Right cardiac atrium (tissue), 5 donors: Measurements from ENCODE around the gene PLA2G12B. TPM values are rescaled to one million over a fixed set of nuclear protein-coding genes. Genes with fewer than 3 reads are reported as not detected.
"Not testable (repeated sequence)": the region's sequence is repeated elsewhere in the genome, so short reads cannot be mapped to it uniquely, and the experiment has no call there.

Experiments used
- ATAC-seq, 2 donors: fragments of 200-7000 bp; cut with Tn5 transposase; one replicate each; pipeline versions ENCODE4 v1.8.0 to v1.9.1; 2020; ENCODE audit warnings: moderate library complexity in 2 of 2, mild to moderate bottlenecking in 1 of 2
- DNase-seq, 3 donors: peaks; one replicate each; pipeline ENCODE4 v3.0.0-alpha.2; 2020
- H3K27ac ChIP-seq: one replicate; pipeline ENCODE4 v1.5.1; 2013; ENCODE audit warnings: mild to moderate bottlenecking, low read length, control low read depth, moderate library complexity
- H3K27me3 ChIP-seq: one replicate; pipeline ENCODE4 v1.6.1; 2013; ENCODE audit not compliant: control insufficient read depth, insufficient read depth
- H3K4me1 ChIP-seq: one replicate; pipeline ENCODE4 v1.6.1; 2013; ENCODE audit warnings: low read length; ENCODE audit not compliant: control insufficient read depth, insufficient read depth
- H3K4me3 ChIP-seq: one replicate; pipeline ENCODE4 v1.5.1; 2013; ENCODE audit warnings: low read length, control low read depth
- H3K9me3 ChIP-seq: one replicate; pipeline ENCODE4 v1.6.1; 2013; ENCODE audit warnings: low read length; ENCODE audit not compliant: control insufficient read depth
- WGBS: extraction: QIAGEN DNeasy Blood & Tissue Kit; methylation state at CpG from one replicate; pipeline ENCODE4 v1.1.7; 2013; 5-methylcytosine and 5-hydroxymethylcytosine counted together
- intact Hi-C, 4 donors: fragments of 100-400 bp; cut with DNase I; formaldehyde crosslinking; loops; one replicate each; pipeline versions ENCODE4 v1.11.0 to v1.14.0; 2022 to 2023
- long read RNA-seq, 4 donors: library from polyadenylated mRNA; unstranded; transcript quantifications; one replicate each; pipeline ENCODE4 v2.0.0, GENCODE V29; 2020 to 2021
- polyA plus RNA-seq: library from polyadenylated mRNA; stranded (reverse); fragments of 200-250 nt; gene quantifications from one replicate; pipeline ENCODE4 v1.2.3, GENCODE V29; 2013
- total RNA-seq, 4 donors: library from RNA; stranded (reverse); fragmentation: NEBNext Ultra II Directional; extraction: Animal tissue kit (Norgen Biotek cat#: 25700); gene quantifications; one replicate each; pipeline ENCODE4 v1.2.1, GENCODE V29; 2021
- donor health status: healthy with polysubstance abuse.
- donor health status: DM: no; HTN: yes; CAD: no.
- donor health status: DM: no; HTN: no; CAD: no.
- donor health status: DM: no; HTN: yes; CAD: no; lungs with severe emphysema.
- donor health status: DM: yes; HTN: yes; CAD: no.

The PLA2G12B gene, protein sequence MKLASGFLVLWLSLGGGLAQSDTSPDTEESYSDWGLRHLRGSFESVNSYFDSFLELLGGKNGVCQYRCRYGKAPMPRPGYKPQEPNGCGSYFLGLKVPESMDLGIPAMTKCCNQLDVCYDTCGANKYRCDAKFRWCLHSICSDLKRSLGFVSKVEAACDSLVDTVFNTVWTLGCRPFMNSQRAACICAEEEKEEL
- total RNA-seq (1 to 10 TPM; 2.6 to 7.9 (median 6.3) TPM), polyA plus RNA-seq (16.6 TPM)
- long read RNA-seq, donor 1, partial matches to known transcripts = 0 of 7 reads
- long read RNA-seq, donor 1, other reads (novel, unspliced or antisense) = 4 of 7 reads
- long read RNA-seq, donor 2, partial matches to known transcripts = 0 of 3 reads
- long read RNA-seq, donor 2, other reads (novel, unspliced or antisense) = 3 of 3 reads
- long read RNA-seq, donor 3, partial matches to known transcripts = 0 of 6 reads
- long read RNA-seq, donor 3, other reads (novel, unspliced or antisense) = 6 of 6 reads
- long read RNA-seq, donor 4, partial matches to known transcripts = 0 of 2 reads
- long read RNA-seq, donor 4, other reads (novel, unspliced or antisense) = 2 of 2 reads

GRCh38 chr10:72954596-72955554 lies at the start of gene PLA2G12B:
TSS of gene PLA2G12B (minus strand) at chr10:72954806. CDS start at chr10:72954685, 121 bp downstream.
- Histone ChIP-seq H3K27ac (peak within 1 kb of the TSS; percentile 76), H3K27me3 (no peaks in the 10 kb centered on the region), H3K9me3 (no peaks in the 10 kb centered on the region), H3K4me3 (no peak within 1 kb of the TSS), H3K4me1 (no peaks in the 10 kb centered on the region)
- DNase-seq (no peak), ATAC-seq (peak; percentile 76 to 77)
- WGBS = 66% methylated on average over 12 of the region's 12 CpGs
- intact Hi-C loops = no loop called here

DNA sequence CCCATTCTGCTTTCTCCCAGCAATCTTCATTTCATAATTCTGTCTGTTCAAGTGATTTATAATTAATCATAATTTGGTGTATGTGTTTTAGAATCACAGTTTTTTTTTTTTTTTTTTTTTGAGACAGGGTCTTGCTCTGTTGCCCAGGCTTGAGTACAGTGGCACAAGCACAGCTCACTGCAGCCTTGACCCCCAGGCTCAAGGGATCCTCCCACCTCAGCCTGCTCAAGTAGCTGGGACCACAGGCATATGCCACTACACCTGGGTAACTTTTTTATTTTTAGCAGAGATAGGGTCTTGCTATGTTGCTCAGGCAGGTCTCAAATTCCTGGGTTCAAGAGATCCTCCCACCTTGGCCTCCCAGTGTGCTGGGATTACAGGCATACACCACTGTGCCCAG lies 49.2 kb upstream of the PLA2G12B start:
- Histone ChIP-seq H3K27ac (no peak overlapping the region), H3K4me3 (no peak overlapping the region), H3K4me1 (no peaks in the 10 kb centered on the region), H3K27me3 (no peaks in the 10 kb centered on the region), H3K9me3 (no peaks in the 10 kb centered on the region)
- DNase-seq (no peak), ATAC-seq (no peak)
- intact Hi-C loops = no loop called here

- H3K4me1 ChIP-seq = no peaks in the 10 kb centered on the region
- H3K27ac ChIP-seq = no peak overlapping the region
- no peaks in the 10 kb centered on the region for H3K9me3 ChIP-seq
- no peaks in the 10 kb centered on the region for H3K27me3 ChIP-seq
- intact Hi-C loops = no loop called here
- no peak overlapping the region for H3K4me3 ChIP-seq
- 96% methylated on average over 3 of the region's 3 CpGs for WGBS
- DNase-seq = no peak
- ATAC-seq = no peak
These were observed 46.4 kb upstream of the PLA2G12B start for GRCh38 chr10:73000973-73001372.

- Histone ChIP-seq H3K9me3 (no peaks in the 10 kb centered on the region), H3K4me1 (no peaks in the 10 kb centered on the region), H3K27ac (no peak overlapping the region), H3K4me3 (no peak overlapping the region), H3K27me3 (no peaks in the 10 kb centered on the region)
- DNase-seq (no peak), ATAC-seq (no peak)
- 96% methylated on average over 2 of the region's 2 CpGs for WGBS
- intact Hi-C loops = no loop called here
These were observed 42.5 kb upstream of the PLA2G12B start for GRCh38 chr10:72997099-72997498.

DNA sequence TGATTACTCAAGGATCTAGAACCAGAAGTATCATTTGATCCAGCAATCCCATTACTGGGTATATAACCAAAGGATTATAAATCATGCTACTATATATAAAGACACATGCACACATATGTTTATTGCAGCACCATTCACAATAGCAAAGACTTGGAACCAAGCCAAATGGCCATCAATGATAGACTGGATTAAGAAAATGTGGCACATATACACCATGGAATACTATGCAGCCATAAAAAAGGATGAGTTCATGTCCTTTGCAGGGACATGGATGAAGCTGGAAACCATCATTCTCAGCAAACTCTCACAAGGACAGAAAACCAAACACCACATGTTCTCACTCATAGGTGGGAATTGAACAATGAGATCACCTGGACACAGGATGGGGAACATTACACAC lies 40.9 kb upstream of the PLA2G12B start:
- not testable (repeated sequence) for DNase-seq

DNA sequence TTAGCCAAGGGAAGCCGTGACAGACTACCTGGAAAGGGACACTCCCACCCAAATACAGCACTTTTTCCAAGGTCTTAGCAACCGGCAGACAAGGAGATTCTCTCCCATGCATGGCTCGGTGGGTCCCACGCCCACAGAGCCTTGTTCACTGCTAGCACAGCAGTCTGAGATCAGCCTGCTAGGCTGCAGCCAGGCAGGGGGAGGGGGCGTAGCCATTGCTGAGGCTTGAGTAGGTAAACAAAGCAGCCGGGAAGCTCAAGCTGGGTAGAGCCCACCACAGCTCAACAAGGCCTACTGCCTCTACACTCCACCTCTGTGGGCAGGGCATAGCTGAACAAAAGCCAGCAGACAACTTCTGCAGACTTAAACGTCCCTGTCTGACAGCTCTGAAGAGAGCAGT lies 35.2 kb upstream of the PLA2G12B start:
- WGBS = 86% methylated on average over 7 of the region's 7 CpGs
- H3K4me1 ChIP-seq, intact Hi-C loops, H3K4me3 ChIP-seq, H3K27me3 ChIP-seq, H3K27ac ChIP-seq, H3K9me3 ChIP-seq, DNase-seq, ATAC-seq: not testable (repeated sequence)

More for the DNA sequence above, 40.9 kb upstream of the PLA2G12B start:
- H3K4me1 ChIP-seq, ATAC-seq, H3K4me3 ChIP-seq, H3K27ac ChIP-seq, intact Hi-C loops, H3K9me3 ChIP-seq, H3K27me3 ChIP-seq: not testable (repeated sequence)

DNA sequence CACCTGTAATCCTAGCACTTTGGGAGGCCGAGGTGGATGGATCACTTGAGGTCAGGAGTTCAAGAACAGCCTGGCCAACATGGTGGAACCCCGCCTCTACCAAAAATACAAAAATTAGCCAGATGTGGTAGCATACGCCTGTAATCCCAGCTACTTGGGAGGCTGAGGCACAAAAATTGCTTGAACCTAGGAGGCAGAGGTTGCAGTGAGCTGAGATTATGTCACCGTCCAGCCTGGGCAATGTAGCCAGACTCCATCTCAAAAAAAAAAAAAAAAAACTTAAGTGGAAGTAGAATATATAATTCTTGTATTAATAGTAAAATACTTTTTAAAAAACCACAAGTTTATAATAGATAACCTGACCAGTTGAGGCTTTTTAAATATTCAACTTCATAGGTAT lies 30.0 kb upstream of the PLA2G12B start:
- ATAC-seq, DNase-seq, H3K4me1 ChIP-seq, H3K9me3 ChIP-seq, intact Hi-C loops, H3K27ac ChIP-seq, H3K27me3 ChIP-seq, H3K4me3 ChIP-seq: not testable (repeated sequence)
- WGBS = 97% methylated on average over 4 of the region's 4 CpGs

- intact Hi-C loops = no loop called here
- Histone ChIP-seq H3K9me3 (no peaks in the 10 kb centered on the region), H3K4me1 (no peaks in the 10 kb centered on the region), H3K4me3 (no peak overlapping the region), H3K27me3 (no peaks in the 10 kb centered on the region), H3K27ac (no peak overlapping the region)
- DNase-seq (no peak), ATAC-seq (no peak)
- WGBS = 90% methylated on average over 2 of the region's 2 CpGs
These were observed 27.4 kb upstream of the PLA2G12B start for GRCh38 chr10:72981882-72982529.

DNA sequence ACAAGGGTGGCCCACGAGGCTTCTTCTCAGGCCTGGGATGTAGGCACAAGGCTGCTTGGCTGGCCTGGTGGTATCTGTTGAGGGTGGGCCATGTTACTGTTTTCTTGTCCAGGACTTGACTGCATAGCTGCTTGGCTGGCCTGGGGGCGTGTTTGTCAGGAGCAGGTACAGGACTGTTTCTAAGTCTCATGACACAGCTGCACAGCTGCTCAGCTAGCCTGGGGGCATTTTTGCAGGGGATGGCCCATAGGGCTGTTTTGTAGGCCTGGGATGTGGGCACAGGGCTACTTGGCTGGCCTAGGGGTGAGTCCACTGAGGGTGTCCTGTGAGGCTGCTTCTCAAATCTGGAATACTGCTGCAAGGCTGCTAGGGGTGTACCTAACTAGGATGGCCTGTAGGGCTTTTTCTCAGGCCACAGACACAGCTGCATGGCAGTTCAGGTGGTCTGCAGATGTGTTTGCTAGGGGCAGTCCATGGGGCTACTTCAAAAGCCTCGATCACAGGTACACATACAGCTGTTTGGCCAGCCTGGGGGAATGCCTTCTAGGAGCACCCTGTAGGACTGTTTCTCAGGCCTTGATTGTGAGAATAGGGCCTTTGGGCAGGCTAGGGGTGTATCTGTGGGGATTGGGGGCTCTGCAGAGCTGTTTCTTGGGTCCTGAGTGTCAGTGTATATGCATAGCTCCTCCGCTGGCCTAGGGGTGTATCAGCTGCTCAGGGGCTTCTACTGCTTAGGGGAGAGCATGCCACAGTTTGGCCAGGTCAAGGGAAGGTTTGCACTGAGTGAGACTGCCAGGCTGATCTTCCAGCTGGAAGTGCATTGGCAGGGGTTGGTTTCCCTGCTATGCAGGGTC lies 26.6 kb upstream of the PLA2G12B start:
- Histone ChIP-seq H3K27ac (no peak overlapping the region), H3K4me1 (no peaks in the 10 kb centered on the region), H3K4me3 (no peak overlapping the region), H3K27me3 (no peaks in the 10 kb centered on the region), H3K9me3 (no peaks in the 10 kb centered on the region)
- 80% methylated on average over 4 of the region's 4 CpGs for WGBS
- ATAC-seq (peak; percentile 11 to 16), DNase-seq (peak in 1 of 3 donors; percentile 28)
- intact Hi-C loops = no loop called here

- Histone ChIP-seq H3K27me3 (no peaks in the 10 kb centered on the region), H3K4me1 (no peaks in the 10 kb centered on the region), H3K27ac (no peak overlapping the region), H3K9me3 (no peaks in the 10 kb centered on the region), H3K4me3 (no peak overlapping the region)
- intact Hi-C loops = no loop called here
- DNase-seq = peak in 1 of 3 donors; percentile 28
- no peak for ATAC-seq
- over 99% methylated on average over 2 of the region's 2 CpGs for WGBS
These were observed 25.7 kb upstream of the PLA2G12B start for GRCh38 chr10:72980348-72980747.
